Left colon (tissue), 2 donors: Measurements from ENCODE around the gene TNFRSF19. TPM values are rescaled to one million over a fixed set of nuclear protein-coding genes. Genes with fewer than 3 reads are reported as not detected.
"Not testable (repeated sequence)": the region's sequence is repeated elsewhere in the genome, so short reads cannot be mapped to it uniquely, and the experiment has no call there.

Source experiments
- ATAC-seq: fragments of 200-7000 bp; cut with Tn5 transposase; one replicate; pipeline ENCODE4 v1.9.1; 2020; ENCODE audit warnings: mild to moderate bottlenecking, moderate library complexity
- DNase-seq, 2 donors: peaks; one replicate each; pipeline ENCODE4 v3.0.0-alpha.2; 2020
- intact Hi-C, 2 donors: fragments of 100-400 bp; cut with DNase I in 1 of 2; cut with micrococcal nuclease in 1 of 2; formaldehyde crosslinking; loops; one replicate each; pipeline versions ENCODE4 v1.11.2 to v1.14.0; 2022; cut with DNase I, micrococcal nuclease
- total RNA-seq, 2 donors: library from RNA; stranded (reverse); fragmentation: NEBNext Ultra II Directional; extraction: Animal tissue kit (Norgen Biotek cat#: 25700); gene quantifications; one replicate each; pipeline ENCODE4 v1.2.1, GENCODE V29; 2021
- donor health status: DM: no; HTN: no; CAD: no.
- donor health status: DM: yes; HTN: yes; CAD: no.

The TNFRSF19 gene
- total RNA-seq, 2 donors from 2014 or later, result 0.55 to 1.1 TPM

DNA sequence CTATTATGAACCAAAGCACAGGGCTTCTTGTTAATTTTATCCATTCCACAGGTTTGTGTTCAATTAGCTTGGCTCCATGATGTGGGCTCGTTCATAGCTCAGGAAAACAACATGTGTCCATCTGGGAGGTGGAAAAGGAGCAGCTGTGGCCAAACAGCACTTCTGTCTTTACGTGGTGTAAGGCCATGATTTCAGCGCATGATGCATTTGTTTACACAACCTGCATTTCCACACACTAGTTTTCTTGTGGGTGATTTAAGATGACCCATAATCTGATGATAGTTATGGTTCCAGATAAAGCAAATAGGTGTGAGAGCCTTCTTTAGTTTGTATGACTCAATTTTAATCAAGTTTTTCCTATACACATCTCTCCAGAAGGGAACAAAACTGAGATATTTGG is 101.7 kb downstream of the TNFRSF19 start:
- ATAC-seq (no peak), DNase-seq (no peak)
- intact Hi-C loops, result no loop called here

DNA sequence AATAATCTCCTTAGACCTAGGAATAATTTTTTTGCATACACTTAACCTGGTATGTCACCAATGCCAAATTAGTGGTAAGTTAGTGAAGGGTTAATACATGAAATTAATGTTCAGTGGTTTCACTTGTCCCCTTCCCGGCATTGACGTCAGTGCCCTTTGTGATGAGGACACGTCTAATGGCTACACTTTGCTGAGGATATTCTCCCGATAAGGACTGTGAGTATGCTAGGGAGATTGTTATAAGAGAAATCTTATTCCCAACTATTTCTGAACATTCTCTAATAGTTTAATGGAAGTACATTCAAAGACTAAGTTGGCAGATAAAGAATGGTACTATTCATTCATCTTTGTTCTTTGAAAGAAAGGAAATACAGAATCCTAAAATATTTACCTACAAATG is 102.4 kb downstream of the TNFRSF19 start:
- intact Hi-C loops, result no loop called here
- ATAC-seq, result no peak
- DNase-seq, result no peak

DNA sequence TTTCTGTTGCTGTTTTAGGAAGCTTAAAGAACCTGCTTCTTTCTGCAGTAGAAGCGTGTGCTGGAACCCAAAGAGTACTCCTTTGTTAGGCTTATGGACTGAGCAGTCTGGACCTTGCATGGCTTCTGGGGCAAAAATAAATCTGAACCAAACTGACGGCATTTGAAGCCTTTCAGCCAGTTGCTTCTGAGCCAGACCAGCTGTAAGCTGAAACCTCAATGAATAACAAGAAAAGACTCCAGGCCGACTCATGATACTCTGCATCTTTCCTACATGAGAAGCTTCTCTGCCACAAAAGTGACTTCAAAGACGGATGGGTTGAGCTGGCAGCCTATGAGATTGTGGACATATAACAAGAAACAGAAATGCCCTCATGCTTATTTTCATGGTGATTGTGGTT is 103.1 kb downstream of the TNFRSF19 start:
- ATAC-seq (no peak), DNase-seq (no peak)
- intact Hi-C loops, result no loop called here

DNA sequence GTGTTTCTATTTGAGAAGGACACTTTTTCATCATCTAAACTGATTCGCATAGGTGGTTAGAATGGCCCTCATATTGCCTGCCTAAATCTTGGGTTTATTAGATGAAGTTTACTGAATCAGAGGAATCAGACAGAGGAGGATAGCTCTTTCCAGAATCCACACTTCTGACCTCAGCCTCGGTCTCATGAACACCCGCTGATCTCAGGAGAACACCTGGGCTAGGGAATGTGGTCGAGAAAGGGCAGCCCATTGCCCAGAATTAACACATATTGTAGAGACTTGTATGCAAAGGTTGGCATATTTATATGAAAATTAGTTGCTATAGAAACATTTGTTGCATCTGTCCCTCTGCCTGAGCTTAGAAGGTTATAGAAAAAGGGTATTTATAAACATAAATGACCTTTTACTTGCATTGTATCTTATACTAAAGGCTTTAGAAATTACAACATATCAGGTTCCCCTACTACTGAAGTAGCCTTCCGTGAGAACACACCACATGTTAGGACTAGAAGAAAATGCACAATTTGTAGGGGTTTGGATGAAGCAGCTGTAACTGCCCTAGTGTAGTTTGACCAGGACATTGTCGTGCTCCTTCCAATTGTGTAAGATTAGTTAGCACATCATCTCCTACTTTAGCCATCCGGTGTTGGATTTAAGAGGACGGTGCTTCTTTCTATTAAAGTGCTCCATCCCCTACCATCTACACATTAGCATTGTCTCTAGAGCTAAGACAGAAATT is 103.8 kb downstream of the TNFRSF19 start:
- intact Hi-C loops, result no loop called here
- DNase-seq (no peak), ATAC-seq (no peak)

DNA sequence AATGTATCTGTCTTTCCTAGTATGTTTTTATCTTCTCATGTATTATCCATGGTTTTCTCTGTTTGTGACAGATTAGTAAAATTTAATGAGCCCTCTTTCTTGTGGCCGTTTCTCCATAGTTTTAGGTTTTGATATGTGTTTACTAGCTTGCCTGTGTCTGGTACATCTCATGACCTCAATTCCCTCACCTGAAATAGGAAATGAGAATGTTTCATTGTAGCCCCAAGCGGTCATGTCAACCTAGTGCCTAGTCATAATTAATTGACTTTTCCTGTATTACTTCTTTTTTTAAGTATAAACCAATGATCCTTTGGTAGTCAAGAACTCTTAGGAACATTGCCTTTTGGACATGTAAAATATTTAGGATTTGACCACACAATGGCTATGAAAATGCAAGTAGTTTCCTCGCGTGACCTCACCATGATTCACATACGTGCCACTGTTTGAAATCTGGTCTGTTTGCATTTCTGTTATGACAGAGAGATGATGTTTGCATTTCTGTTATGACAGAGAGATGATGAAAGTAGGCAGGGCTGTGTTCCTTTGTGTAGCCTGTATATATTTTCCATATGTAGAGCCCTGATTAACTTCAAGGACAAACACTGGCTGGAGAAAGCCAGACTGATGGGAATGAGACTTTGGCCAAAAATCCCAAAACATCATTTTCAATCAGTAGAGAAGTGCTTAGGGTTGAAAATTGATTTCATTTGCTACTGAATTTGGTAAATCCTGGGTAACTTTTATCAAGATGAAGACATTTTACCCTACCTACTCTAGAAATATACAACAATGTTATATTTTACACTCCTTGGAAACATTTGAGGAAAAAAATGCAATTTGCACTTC is 104.8 kb downstream of the TNFRSF19 start:
- ATAC-seq (no peak), DNase-seq (no peak)
- intact Hi-C loops, result no loop called here

DNA sequence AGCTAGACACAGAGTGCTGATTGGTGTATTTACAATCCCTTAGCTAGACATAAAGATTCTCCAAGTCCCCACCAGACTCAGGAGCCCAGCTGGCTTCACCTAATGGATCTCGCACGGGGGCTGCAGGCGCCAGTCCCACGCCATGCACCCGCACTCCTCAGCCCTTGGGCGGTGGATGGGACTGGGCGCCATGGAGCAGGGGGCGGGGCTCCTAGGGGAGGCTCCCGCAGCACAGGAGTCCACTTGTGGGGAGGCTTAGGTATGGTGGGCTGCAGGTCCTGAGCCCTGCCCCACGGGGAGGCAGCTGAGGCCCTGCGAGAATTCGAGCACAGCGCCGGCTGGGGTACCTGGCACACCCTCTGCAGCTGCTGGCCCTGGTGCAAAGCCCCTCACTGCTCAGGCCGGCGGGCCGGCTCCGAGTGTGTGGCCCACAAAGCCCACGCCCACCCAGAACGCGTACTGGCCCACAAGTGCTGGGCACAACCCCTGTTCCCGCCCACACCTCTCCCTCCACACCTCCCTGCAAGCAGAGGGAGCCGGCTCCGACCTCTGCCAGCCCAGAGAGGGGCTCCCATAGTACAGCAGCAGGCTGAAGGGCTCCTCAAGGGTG is 107.6 kb downstream of the TNFRSF19 start:
- ATAC-seq, DNase-seq, intact Hi-C loops: not testable (repeated sequence)

DNA sequence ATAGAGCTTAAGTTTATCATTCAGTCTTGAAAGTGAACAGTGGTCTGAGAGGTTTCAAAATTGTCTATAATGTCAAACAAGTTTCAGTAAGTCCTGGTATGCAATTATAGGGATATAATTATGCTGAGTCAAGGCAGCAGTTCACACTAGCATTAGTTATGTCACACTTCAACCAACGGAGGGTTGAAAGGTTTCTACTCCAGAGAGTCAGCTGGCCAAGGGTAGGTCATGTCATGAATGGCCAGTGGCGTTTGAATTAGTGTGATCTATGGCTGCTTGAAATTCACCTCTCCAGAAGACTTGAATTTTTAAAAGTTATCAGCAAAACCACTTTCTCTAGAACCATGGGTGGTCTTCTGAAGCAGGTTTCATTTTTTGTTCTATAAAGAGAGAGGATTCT is 108.6 kb downstream of the TNFRSF19 start:
- no peak for DNase-seq
- intact Hi-C loops, result no loop called here
- no peak for ATAC-seq

DNA sequence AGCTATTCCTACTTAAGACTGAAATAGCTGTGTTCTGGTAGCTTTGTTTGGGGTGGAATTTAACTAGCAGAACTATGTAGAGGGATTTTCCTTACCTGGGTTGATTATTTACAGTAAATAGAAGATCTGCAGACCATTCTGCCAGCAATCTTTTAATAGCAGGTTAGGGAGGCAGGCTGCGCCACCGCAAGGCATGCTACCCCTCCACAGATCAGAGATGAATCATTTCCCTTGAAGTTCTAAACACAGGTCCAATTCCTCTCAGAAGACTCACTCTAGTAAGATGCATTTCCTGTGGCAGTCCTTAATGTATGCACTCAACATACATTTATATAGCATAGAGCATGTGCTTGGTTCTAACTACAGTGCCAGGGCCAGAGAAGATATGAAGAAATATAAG is 109.0 kb downstream of the TNFRSF19 start:
- intact Hi-C loops, result no loop called here
- ATAC-seq (no peak), DNase-seq (no peak)

DNA sequence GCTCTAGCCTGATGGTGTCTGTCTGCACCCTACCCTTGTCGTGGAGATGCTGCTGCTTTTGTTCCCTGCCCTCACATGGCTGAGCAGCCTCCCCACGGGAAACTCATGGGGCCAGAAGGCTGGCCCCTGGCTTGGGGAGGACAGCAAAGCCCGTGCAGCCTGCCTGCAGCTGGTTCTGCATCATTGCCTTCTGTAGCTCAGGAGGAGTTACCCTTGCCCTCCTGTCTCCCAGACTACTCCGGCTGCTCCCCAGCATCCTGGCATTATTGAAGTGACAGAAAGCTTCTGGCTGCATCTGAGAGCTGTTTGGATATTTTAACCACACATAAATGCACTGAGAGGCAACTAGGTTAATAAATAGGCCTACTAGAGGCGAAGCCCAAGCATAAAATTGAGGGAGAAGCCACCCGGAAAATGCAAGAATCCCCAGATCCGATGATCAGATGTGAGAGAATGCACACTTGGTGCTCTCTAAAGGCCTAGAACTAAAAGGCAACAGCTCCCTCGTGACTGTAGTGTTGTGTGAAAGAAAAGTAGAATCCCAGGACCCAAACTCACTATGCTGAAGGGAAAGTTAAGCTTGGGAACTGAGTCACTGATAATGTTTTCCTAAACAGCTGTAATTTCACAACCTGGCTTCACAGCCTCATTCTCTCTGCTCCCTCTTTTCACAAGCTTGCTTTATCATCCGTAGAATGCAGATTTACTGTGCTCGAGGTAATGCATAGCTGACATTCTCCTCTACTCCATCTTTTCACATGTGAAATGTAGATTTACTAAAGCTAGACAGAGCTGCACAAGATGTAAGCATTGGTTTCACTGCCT is 110.8 kb downstream of the TNFRSF19 start:
- DNase-seq (no peak), ATAC-seq (no peak)
- intact Hi-C loops, result no loop called here

DNA sequence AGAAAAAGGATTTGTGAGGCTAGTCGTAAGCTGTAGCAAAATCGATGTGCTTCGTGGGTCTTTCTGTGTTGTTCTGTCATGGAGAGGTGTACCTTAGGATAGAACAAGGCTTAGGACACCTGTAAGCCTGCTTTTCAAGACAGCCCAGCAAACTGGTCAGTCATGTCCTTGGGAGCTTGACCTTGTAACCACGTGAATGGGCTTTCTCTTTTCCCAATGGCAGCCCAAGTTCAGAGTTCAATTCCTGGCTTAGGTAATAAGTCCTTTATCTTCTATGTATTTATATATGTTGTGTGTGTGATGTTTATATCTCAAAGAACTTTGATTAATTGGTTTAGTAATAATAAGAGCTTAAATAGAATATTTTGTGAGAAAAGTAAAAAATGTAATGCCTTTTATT is 112.9 kb downstream of the TNFRSF19 start:
- intact Hi-C loops, result no loop called here
- ATAC-seq (no peak), DNase-seq (no peak)

DNA sequence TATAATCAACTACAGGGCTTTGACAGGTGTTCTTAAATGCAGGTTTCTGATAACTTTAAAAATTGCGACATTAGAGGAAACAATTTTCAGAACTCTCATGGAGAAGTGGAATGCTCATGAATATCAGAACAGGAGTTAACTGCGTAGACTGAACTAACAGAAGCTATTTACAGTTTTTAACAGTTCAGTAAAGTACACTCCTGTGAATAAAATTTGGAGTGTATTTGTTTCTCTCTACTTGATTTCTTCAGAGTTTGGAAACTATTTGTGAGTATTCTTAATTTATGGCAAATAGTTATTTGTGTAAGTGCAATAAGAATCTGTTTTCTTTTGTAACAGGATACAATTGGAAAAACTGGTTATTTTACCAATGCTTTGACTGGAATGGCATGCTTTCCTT is 114.4 kb downstream of the TNFRSF19 start:
- ATAC-seq (no peak), DNase-seq (no peak)
- intact Hi-C loops, result no loop called here

DNA sequence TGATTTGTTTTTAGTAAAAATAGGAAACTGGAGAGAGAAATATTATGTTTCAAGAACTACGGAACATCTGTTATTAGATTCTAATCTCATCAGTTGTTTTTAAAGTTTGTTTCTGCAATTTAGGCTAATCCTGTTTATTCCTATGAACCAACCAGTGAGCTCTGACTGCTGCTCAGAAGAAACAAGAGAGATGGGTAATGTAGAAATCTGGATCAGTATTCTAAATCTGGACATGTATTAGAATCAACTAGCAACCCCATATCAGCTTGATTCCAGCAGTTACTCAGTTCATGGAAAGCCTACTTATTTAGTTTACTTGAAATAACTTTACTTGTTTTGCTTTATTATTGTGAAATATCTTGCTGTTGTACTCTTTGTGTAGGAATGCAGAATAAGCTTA is 115.2 kb downstream of the TNFRSF19 start:
- ATAC-seq, result no peak
- DNase-seq, result no peak
- intact Hi-C loops, result no loop called here

DNA sequence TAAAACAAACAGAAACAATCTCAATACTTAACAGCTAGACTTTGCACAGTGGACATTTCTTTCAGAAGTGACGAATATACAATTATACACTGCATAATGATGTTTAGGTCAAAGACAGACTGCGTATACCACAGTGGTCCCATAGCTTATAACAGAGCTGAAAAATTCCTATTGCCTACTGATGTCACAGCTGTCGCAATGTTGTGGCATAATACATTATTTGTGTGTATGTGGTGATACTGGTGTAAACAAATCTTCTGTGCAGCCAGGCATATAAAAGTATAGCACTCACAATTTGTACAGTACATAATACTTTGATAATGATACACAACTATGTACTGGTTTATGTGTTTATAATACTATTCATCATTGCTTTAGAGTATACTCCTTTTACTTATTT is 116.7 kb downstream of the TNFRSF19 start:
- intact Hi-C loops, result no loop called here
- no peak for ATAC-seq
- no peak for DNase-seq

DNA sequence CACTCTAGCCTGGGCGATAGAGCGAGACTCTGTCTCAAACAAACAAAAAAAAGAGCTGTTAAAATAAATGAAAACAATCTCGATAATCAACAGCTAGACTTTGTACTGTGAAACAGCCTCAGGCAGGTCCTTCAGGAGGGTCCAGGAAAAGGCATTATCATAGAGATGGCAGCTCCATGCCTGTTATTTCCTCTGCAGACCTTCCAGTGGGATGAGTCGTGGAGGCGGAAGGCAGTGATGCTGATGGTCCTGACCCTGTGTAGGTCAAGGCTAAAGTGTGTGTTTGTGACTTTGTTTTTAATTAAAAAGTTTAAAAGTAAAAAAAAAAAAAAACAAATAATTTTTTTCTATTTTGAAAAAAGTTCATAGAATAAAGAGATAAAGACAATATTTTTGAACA is 117.4 kb downstream of the TNFRSF19 start:
- ATAC-seq, result no peak
- no peak for DNase-seq
- intact Hi-C loops, result no loop called here

DNA sequence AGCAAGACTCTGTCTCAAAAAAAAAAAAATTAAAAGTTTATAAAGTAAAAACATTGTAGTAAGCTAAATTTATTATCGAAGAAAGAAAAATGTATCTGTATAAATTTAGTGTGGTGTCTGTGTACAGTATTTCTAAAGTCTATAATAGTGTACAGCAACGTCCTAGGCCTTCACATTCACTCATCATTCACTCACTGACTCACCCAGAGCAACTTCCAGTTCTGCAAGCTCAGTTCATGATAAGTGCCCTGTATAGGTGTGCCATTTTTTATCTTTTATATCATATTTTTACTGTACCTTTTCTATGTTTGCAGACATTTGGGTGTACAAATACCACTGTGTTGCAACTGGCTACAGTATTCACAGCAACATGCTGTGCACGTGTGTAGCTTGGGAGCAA is 118.1 kb downstream of the TNFRSF19 start:
- ATAC-seq, result no peak
- intact Hi-C loops, result no loop called here
- DNase-seq, result no peak

DNA sequence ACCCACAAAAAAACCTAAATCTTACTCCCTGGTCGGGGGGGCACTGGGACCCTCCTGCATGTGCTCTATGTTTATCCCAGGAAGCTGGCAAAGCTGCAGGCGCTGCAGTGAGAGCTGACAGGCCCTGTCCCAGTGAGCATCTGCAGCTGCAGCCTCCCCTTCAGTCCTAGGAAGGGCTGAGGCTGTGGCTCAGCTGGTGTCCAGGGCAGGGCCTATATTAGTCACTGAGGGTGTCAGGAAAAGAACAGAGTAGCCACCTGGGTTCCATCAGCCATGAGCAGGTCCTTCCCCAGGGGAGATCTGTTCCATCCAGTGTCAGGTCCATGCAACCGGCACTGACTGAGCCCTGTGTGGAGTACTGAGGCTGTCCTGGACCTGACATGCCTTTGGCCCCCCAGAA is 120.5 kb downstream of the TNFRSF19 start:
- no peak for ATAC-seq
- no peak for DNase-seq
- intact Hi-C loops, result no loop called here

DNA sequence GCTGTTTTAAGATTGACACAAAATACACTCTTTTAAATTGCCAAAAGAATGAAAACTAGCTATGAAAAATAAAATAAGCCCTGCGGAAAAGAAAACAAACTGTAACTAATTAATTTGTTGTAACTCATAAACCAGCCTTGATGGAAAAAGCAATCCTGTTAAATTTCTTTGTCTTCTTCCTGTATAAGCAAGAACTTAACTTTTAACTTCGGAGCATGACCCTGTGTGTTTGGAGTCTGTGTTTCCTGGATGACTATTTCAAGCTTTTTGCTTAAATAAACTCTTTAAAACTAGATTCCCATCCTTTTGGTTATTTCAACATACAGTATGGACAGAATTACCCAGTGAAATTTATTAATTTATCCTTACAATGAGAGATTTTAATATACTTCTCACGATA is 122.6 kb downstream of the TNFRSF19 start:
- no peak for DNase-seq
- intact Hi-C loops, result no loop called here
- ATAC-seq, result no peak

DNA sequence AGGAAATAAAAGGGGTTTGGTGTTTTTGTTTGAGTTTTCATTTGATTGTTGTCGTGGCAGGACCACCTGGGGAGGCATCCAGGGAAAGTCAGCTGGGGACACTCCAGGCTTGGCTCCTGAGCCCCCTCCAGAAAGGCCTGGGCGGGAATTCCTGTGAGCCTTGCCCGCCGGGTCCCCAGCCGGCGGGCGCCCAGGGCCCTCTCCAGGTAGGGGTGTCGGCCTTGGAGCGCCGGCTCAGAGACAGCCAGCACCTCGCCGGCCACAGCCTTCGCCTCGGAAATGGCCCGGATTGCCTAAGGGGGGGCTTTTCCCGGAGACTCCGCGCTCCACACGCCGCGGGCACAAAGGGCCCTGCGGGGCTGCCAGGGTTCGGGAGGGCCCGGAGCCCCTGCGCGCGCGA is 125.0 kb downstream of the TNFRSF19 start:
- DNase-seq, result no peak
- intact Hi-C loops, result no loop called here
- no peak for ATAC-seq

DNA sequence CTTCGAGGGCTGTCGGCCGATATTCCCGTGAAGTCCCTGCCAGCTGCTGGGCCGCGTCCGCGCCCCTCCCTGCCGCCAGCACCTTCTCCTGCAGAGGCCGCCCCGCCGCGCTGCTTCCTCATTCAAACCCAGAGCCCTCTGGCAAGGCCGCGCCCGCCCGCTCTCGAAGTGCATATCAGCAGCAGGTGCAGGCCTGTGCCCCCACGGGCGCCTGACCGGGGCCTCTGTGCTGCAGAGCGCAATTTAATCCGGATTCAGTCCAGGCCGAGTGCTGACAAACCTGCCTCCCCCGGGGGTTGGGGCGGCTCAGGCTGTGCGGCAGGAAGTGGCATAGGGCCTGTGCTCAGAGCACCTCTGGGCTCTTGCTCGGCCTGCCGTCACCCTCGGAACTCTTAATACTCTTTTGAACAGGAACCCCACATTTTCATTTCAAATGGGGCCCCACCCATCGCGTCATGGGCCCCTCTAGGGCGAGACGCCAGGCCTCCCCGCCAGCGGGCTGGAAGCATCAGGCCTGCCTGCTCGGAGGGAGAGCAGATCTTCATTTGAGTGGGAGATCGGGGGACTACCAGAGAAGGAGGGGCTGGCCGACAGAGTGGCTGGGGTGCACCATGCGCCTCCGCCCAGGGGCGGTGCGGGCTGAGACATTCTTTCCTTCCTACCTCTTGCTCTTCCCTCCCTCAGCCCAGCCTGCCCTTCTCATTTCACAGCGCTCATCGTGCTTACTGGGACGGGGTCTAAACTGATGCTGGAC is 125.7 kb downstream of the TNFRSF19 start:
- DNase-seq, result peak in 1 of 2 donors; percentile 63
- peak; percentile 61 for ATAC-seq
- intact Hi-C loops, result no loop called here
